A673 (cell line): ENCODE data around the gene KRTAP10-7.

ENCODE experiments used
- CTCF ChIP-seq: fragments of 300-800, 200-600 bp; sonication (generic); conservative IDR thresholded peaks from 2 replicates; pipeline ENCODE4 v1.5.1; 2017; ENCODE audit warnings: low read depth, mild to moderate bottlenecking, antibody characterized with exemption, low read length, moderate library complexity, mixed read lengths
- EZH2 ChIP-seq: fragments of 200-600 bp; sonication (generic); IDR thresholded peaks from 2 replicates; pipeline ENCODE4 v1.6.1; 2017; ENCODE audit warnings: borderline replicate concordance, low read depth, mild to moderate bottlenecking, mixed read lengths, antibody characterized with exemption, low read length; ENCODE audit not compliant: poor library complexity, severe bottlenecking

DNA sequence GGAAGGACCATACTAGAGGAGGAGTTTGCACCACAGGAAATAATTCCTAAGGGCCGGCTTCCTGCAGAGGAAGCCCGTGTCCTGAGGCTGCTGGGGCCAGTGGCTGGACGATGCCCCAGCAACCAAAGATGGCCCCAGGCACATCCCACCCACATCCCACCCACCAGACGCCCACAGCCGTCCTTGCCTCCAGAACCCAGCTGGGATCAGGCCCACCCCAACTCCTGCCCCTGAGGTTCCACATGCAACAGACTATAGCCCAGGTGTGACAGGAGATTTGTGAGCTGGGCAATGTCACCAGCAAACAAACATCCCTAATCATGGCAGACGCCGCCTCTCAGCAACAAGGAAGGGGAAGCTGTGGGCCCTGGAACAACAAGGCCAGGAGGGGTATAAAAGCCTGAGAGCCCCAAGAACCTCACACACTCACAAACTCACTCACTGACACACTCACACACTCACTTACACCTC lies 26.3 kb downstream of the KRTAP10-7 start, which contains the start of gene KRTAP10-9:
- no peak for TF ChIP-seq CTCF
- TF ChIP-seq EZH2: no peak
